NCI-H1105 treated with DMSO at 0.1 percent for 48 hours (cell line): ENCODE results near the gene TYW1.
"Not testable (repeated sequence)": the region's sequence is repeated elsewhere in the genome, so short reads cannot be mapped to it uniquely, and the experiment has no call there.

Source experiments
- DNase-seq: peaks from one replicate; lab custom pipeline; 2025; lab: John Stamatoyannopoulos, UW

TYW1 gene

DNA sequence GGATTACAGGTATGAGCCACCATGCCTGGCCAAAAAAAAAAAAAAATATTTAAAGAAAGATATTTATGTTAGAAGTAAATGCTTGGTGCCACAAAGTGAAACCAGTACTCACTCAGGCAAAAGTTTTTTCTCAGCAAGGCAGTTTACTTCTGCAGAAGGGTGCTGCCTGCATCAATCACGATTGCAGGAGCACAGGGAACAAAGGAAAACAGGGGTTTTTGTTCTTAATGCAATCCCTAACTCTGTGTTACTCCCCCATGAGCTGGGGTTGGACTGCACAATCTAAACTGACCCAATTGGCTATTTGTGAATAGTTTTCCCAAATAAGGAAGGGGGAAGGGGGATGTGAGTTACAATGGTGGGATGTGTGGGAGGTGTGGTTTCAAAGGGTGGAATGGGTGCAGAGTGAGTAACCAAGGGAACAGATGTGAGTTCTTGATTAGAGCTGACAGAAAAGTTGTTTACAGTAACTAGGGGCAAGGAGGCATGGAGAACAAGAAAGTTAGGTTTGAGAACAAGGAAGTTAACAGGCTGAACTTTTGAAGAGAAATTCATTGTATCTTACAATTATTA, 255.4 kb downstream of the TYW1 start:
- DNase-seq: no peak

- DNase-seq: not testable (repeated sequence)
Measured at GRCh38 chr7:67255076-67255475, 258.4 kb downstream of the TYW1 start.

DNA sequence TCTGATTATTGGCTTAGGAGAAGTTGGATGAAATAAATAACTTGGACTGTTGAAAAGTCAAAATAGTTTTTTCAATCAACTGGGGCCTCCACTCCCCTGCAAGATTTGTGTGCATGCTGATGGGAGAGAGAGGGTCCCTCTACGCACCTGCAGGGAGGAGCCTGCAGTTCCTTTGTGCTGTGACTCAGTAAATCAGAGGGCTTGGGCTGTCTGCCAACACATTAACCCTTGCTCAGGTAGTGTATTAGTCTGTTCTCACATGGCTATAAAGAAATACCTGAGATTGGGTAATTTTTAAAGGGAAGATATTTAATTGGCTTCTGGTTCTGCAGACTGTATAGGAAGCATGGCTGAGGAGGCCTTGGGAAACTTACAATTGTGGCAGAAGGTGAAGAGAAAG, 261.1 kb downstream of the TYW1 start:
- DNase-seq: peak; percentile 46

DNA sequence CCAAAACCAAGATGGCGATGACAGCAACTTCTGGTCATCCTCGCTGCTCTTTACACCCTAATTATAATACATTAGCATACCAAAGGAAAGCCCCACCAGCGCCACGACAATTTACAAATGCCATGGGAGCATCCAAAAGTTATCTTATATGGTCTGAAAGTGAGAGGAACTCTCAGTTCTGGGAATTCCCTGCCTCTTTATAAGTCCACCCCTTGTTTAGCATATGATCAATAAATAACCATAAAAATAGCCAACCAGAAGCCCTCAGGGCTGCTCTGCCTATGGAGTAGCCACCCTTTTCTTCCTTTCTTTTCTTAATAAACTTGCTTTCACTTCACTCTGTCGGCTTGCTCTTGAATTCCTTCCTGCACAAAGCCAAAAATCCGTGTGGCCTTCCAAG, 262.7 kb downstream of the TYW1 start:
- not testable (repeated sequence) for DNase-seq

DNA sequence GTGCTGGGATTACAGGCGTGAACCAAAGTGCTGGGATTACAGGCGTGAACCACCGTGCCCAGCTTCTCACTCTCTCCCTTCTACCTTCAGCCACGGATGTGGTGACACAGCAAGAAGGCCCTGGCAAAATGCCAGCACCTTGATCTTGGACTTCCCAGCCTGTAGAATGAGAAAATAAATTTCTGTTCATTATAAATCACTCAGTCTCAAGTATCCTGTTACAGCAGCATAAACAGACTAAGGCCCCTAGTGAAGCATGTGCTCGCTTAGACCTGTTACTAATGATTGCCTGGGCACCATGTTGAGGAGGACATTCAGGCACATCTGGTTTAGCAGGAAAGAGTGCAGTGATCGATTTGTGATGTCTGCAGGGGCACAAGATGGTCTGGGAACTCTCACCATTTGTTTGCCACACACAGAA, 263.5 kb downstream of the TYW1 start:
- DNase-seq: peak; percentile 11

GRCh38 chr7:67264000-67264399, 267.4 kb downstream of the TYW1 start:
- not testable (repeated sequence) for DNase-seq

DNA sequence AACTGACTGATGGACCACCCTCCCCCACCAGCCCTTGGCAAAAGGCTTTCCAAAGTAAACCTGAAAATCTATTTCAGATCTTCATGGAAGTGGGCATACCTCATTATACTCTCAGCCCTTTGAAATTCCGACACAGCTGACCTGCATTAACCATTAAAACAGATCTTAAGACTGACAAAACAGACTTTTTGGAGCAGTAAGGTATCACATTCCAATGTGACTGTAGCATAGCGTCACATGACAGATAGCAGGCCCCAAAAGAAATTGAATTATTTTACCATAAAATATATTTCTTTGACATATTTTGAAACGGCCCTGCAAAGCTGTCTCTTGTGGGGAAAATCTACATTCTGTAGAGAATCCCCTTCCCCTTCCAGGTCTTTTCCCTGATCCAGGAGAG, 269.4 kb downstream of the TYW1 start:
- not testable (repeated sequence) for DNase-seq

- peak; percentile 4 for DNase-seq
Measured at GRCh38 chr7:67267914-67268313, 271.3 kb downstream of the TYW1 start.

GRCh38 chr7:67269916-67270315, 273.3 kb downstream of the TYW1 start:
- DNase-seq: not testable (repeated sequence)
